Measurements from ENCODE around the gene BABAM2.

BABAM2 gene

DNA sequence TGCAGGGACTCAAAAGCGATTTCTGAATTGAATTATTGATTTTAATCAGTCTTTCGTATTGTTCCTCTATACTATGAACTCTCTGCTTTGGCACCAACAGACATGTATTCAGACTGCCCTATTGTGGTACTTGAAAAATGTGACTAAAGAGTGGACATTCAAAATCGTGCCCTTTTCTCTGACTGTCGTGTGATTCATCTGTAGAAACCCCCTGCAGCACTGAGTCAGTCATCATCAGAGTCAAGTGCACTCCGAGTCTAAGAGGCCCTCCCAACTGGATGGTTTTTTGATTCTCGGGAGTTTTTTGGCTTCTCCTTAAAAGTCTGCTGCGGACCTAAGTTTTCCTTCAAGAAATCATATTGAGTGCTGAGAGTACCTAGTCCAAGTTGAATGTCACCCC is 405.7 kb downstream of the BABAM2 start:
- H3K4me2 ChIP-seq (ENCODE audit: low read depth, low read length): no peak overlapping the region
- H3K4me3 ChIP-seq (ENCODE audit: low read length): no peak overlapping the region
- H3F3A ChIP-seq (ENCODE audit: insufficient read depth, low read length): no peaks in the 10 kb centered on the region
- no peak for TF ChIP-seq EZH2phosphoT487 (IDR thresholded peaks at IDR 0.05; ENCODE audit: low read length)
- TF ChIP-seq EZH2 (optimal IDR thresholded peaks at IDR 0.05; ENCODE audit: low read depth, low read length): no peak
- H3K27ac ChIP-seq (ENCODE audit: low read length): no peak overlapping the region
- no peaks in the 10 kb centered on the region for H3K9me3 ChIP-seq (replicated peaks; ENCODE audit: insufficient read depth, low read length)
- no peaks in the 10 kb centered on the region for H3K79me2 ChIP-seq (ENCODE audit: low read length)
- no peaks in the 10 kb centered on the region for H3K36me3 ChIP-seq (replicated peaks; ENCODE audit: insufficient read depth, low read length)
- no peak overlapping the region for H2AFZ ChIP-seq (ENCODE audit: low read length)
- no peaks in the 10 kb centered on the region for H4K20me1 ChIP-seq (ENCODE audit: insufficient read depth, low read length)
- H3K27me3 ChIP-seq (replicated peaks; ENCODE audit: insufficient read depth, low read length): no peaks in the 10 kb centered on the region
- DNase-seq: no peak
- no peaks in the 10 kb centered on the region for H3K9me2 ChIP-seq (replicated peaks; ENCODE audit: insufficient read depth, low read length)
- H3K4me1 ChIP-seq (ENCODE audit: low read length): peaks cover 8% of the 10 kb centered on the region; the same call in 1 of the 2 replicates
- H3K9ac ChIP-seq (ENCODE audit: low read length): no peak overlapping the region

DNA sequence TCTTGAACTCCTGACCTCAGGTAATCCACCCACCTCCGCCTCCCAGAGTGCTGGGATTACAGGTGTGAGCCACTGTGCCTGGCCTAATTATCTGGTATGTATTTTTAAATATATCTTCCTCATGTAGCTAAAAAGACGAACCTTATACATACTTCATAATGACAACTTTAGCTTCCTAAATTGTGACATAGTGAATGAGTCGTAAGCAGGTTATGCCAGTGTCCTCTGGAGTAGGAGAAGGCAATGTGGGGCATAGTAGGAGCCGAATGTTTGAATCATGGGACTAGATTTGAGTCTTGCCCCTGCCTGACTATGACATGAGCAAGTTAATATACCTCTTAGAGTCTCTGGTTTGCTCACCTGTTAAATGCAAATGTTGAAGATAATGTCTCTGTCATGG is 406.4 kb downstream of the BABAM2 start:
- H3K9ac ChIP-seq (ENCODE audit: low read length): no peak overlapping the region
- no peaks in the 10 kb centered on the region for H3K9me2 ChIP-seq (replicated peaks; ENCODE audit: insufficient read depth, low read length)
- H3F3A ChIP-seq (ENCODE audit: insufficient read depth, low read length): no peaks in the 10 kb centered on the region
- H3K27me3 ChIP-seq (replicated peaks; ENCODE audit: insufficient read depth, low read length): no peaks in the 10 kb centered on the region
- H3K36me3 ChIP-seq (replicated peaks; ENCODE audit: insufficient read depth, low read length): no peaks in the 10 kb centered on the region
- no peak overlapping the region for H3K4me2 ChIP-seq (ENCODE audit: low read depth, low read length)
- H3K4me1 ChIP-seq (ENCODE audit: low read length): peaks cover 8% of the 10 kb centered on the region; the same call in 1 of the 2 replicates
- no peaks in the 10 kb centered on the region for H3K9me3 ChIP-seq (replicated peaks; ENCODE audit: insufficient read depth, low read length)
- H2AFZ ChIP-seq (ENCODE audit: low read length): no peak overlapping the region
- no peak overlapping the region for H3K27ac ChIP-seq (ENCODE audit: low read length)
- no peaks in the 10 kb centered on the region for H3K79me2 ChIP-seq (ENCODE audit: low read length)
- no peak overlapping the region for H3K4me3 ChIP-seq (ENCODE audit: low read length)
- DNase-seq: no peak
- H4K20me1 ChIP-seq (ENCODE audit: insufficient read depth, low read length): no peaks in the 10 kb centered on the region
- TF ChIP-seq, protein P1, sequence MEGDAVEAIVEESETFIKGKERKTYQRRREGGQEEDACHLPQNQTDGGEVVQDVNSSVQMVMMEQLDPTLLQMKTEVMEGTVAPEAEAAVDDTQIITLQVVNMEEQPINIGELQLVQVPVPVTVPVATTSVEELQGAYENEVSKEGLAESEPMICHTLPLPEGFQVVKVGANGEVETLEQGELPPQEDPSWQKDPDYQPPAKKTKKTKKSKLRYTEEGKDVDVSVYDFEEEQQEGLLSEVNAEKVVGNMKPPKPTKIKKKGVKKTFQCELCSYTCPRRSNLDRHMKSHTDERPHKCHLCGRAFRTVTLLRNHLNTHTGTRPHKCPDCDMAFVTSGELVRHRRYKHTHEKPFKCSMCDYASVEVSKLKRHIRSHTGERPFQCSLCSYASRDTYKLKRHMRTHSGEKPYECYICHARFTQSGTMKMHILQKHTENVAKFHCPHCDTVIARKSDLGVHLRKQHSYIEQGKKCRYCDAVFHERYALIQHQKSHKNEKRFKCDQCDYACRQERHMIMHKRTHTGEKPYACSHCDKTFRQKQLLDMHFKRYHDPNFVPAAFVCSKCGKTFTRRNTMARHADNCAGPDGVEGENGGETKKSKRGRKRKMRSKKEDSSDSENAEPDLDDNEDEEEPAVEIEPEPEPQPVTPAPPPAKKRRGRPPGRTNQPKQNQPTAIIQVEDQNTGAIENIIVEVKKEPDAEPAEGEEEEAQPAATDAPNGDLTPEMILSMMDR (IDR thresholded peaks at IDR 0.05; ENCODE audit: low read length): no peak
- TF ChIP-seq EZH2 (optimal IDR thresholded peaks at IDR 0.05; ENCODE audit: low read depth, low read length): no peak
- TF ChIP-seq EZH2phosphoT487 (IDR thresholded peaks at IDR 0.05; ENCODE audit: low read length): no peak

DNA sequence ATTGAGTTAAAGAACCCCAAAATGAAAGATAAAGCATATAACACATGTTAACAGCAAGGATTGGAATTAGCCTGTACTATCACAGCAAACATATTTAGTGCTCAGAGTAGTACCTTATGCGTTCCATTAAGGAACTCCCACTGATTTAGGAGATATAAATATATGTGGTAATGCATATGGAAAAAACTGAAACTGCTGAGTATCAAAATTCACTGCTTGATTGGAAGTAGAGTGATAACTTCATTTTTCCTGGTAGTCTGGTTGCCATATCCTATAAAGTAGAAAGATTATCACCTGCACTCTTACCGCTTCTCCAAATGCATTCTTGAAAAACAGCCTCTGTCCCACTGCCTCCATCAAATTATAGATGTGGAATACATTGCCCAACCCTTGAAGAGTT is 407.0 kb downstream of the BABAM2 start:
- no peaks in the 10 kb centered on the region for H3F3A ChIP-seq (ENCODE audit: insufficient read depth, low read length)
- H3K79me2 ChIP-seq (ENCODE audit: low read length): no peaks in the 10 kb centered on the region
- no peak for DNase-seq
- H3K36me3 ChIP-seq (replicated peaks; ENCODE audit: insufficient read depth, low read length): no peaks in the 10 kb centered on the region
- H3K4me1 ChIP-seq (ENCODE audit: low read length): peaks cover 8% of the 10 kb centered on the region; the same call in 1 of the 2 replicates
- no peak overlapping the region for H3K27ac ChIP-seq (ENCODE audit: low read length)
- no peaks in the 10 kb centered on the region for H3K27me3 ChIP-seq (replicated peaks; ENCODE audit: insufficient read depth, low read length)
- TF ChIP-seq, protein P1 (IDR thresholded peaks at IDR 0.05; ENCODE audit: low read length): no peak
- TF ChIP-seq EZH2phosphoT487 (IDR thresholded peaks at IDR 0.05; ENCODE audit: low read length): no peak
- H3K9me2 ChIP-seq (replicated peaks; ENCODE audit: insufficient read depth, low read length): no peaks in the 10 kb centered on the region
- H4K20me1 ChIP-seq (ENCODE audit: insufficient read depth, low read length): no peaks in the 10 kb centered on the region
- no peak overlapping the region for H3K9ac ChIP-seq (ENCODE audit: low read length)
- H3K4me2 ChIP-seq (ENCODE audit: low read depth, low read length): no peak overlapping the region
- H3K4me3 ChIP-seq (ENCODE audit: low read length): no peak overlapping the region
- H3K9me3 ChIP-seq (replicated peaks; ENCODE audit: insufficient read depth, low read length): no peaks in the 10 kb centered on the region
- H2AFZ ChIP-seq (ENCODE audit: low read length): no peak overlapping the region

DNA sequence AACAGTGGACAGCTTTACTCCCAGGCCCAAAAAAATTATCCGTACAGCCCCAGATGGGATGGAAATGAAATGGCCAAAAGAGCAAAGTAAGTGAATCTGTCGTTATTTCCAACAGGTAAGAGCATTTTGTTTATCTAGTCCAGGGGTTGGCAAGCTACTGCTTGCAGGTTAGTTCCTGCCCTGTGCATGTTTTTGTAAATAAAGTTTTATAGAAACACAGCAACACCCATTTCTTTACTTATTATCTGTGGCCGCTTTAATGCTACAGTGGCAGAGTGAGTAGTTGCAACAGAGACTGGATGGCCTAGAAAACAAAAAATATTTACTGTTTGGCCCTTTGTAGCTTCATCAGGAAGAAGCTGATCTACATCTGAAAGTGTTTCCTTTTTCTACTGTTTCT is 407.9 kb downstream of the BABAM2 start:
- Histone ChIP-seq H3K27ac (ENCODE audit: low read length) (no peak overlapping the region), H3K9me3 (replicated peaks; ENCODE audit: insufficient read depth, low read length) (no peaks in the 10 kb centered on the region), H3F3A (ENCODE audit: insufficient read depth, low read length) (no peaks in the 10 kb centered on the region), H3K27me3 (replicated peaks; ENCODE audit: insufficient read depth, low read length) (no peaks in the 10 kb centered on the region), H3K4me3 (ENCODE audit: low read length) (no peak overlapping the region), H2AFZ (ENCODE audit: low read length) (no peak overlapping the region), H3K4me1 (ENCODE audit: low read length) (peaks cover 8% of the 10 kb centered on the region; the same call in 1 of the 2 replicates), H3K4me2 (ENCODE audit: low read depth, low read length) (no peak overlapping the region), H3K36me3 (replicated peaks; ENCODE audit: insufficient read depth, low read length) (no peaks in the 10 kb centered on the region), H3K9me2 (replicated peaks; ENCODE audit: insufficient read depth, low read length) (no peaks in the 10 kb centered on the region), H4K20me1 (ENCODE audit: insufficient read depth, low read length) (no peaks in the 10 kb centered on the region), H3K9ac (ENCODE audit: low read length) (no peak overlapping the region), H3K79me2 (ENCODE audit: low read length) (no peaks in the 10 kb centered on the region)
- no peak for TF ChIP-seq EZH2 (optimal IDR thresholded peaks at IDR 0.05; ENCODE audit: low read depth, low read length)
- TF ChIP-seq, protein P1 (IDR thresholded peaks at IDR 0.05; ENCODE audit: low read length): no peak
- no peak for TF ChIP-seq EZH2phosphoT487 (IDR thresholded peaks at IDR 0.05; ENCODE audit: low read length)
- no peak for DNase-seq
